ENCODE data around the gene FZD2. TPM values are rescaled to one million over a fixed set of nuclear protein-coding genes. Genes with fewer than 3 reads are reported as not detected.
A peak's percentile ranks its signal among the peaks of the same experiment; 100 is the strongest.
"Not testable (repeated sequence)": the region's sequence is repeated elsewhere in the genome, so short reads cannot be mapped to it uniquely, and the experiment has no call there.

Gene FZD2
- total and polyA plus RNA-seq, 8 donors, result 0.16 to 3.6 (median 0.95) TPM

- Histone ChIP-seq H3K4me3 (no peak overlapping the region), H3K9me3 (no peaks in the 10 kb centered on the region), H3K27me3 (no peaks in the 10 kb centered on the region), H3K36me3 (no peaks in the 10 kb centered on the region), H3K4me1 (no peaks in the 10 kb centered on the region), H3K27ac (peak overlapping the region in 2 of 4 donors; percentile 15 to 33)
- DNase-seq, result no peak
- no peak for FAIRE-seq
- ATAC-seq, result peak in 2 of 4 donors; percentile 36 to 48
- 59 to 71% methylated on average over 12 of the region's 12 CpGs for WGBS, 2 donors
- TF ChIP-seq, protein P1, sequence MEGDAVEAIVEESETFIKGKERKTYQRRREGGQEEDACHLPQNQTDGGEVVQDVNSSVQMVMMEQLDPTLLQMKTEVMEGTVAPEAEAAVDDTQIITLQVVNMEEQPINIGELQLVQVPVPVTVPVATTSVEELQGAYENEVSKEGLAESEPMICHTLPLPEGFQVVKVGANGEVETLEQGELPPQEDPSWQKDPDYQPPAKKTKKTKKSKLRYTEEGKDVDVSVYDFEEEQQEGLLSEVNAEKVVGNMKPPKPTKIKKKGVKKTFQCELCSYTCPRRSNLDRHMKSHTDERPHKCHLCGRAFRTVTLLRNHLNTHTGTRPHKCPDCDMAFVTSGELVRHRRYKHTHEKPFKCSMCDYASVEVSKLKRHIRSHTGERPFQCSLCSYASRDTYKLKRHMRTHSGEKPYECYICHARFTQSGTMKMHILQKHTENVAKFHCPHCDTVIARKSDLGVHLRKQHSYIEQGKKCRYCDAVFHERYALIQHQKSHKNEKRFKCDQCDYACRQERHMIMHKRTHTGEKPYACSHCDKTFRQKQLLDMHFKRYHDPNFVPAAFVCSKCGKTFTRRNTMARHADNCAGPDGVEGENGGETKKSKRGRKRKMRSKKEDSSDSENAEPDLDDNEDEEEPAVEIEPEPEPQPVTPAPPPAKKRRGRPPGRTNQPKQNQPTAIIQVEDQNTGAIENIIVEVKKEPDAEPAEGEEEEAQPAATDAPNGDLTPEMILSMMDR (IDR thresholded peaks at IDR 0.05), result no peak
- intact Hi-C loops (cut with DNase I), result loop anchor here in 1 of 3 donors (5.0 kb wide), 1 partner anchor 91 kb away; no protein-coding TSS in a partner anchor
These were observed 21.0 kb upstream of the FZD2 start for GRCh38 chr17:44536090-44536953.

DNA sequence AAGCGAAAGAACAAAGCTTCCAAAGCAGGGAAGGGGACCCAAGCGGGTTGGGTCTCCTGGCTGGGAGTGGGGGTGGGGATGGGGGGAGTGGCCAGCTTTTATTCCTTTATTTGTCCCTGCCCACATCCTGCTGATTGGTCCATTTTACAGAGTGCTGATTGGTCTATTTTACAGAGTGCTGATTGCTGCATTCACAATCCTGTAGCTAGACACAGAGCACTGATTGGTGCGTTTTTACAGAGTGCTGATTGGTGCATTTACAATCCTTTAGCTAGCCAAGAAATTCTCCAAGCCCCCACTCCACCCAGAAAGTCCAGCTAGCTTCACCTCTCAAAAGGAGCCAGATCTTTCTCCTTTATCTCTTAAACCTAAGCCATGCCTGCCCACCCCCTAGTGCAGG is 19.4 kb upstream of the FZD2 start:
- H3K9me3 ChIP-seq, H3K4me3 ChIP-seq, FAIRE-seq, ATAC-seq, H3K27me3 ChIP-seq, DNase-seq, H3K27ac ChIP-seq, H3K4me1 ChIP-seq, H3K36me3 ChIP-seq: not testable (repeated sequence)
- intact Hi-C loops (cut with DNase I), result loop anchor here in 1 of 3 donors (5.0 kb wide), 1 partner anchor 89 kb away; no protein-coding TSS in a partner anchor
- 87 to 91% methylated on average over 3 of the region's 3 CpGs for WGBS, 2 donors

GRCh38 chr17:44539673-44540072 is 17.6 kb upstream of the FZD2 start:
- TF ChIP-seq, protein P1 (IDR thresholded peaks at IDR 0.05), result no peak
- H3K4me3 ChIP-seq, result no peak overlapping the region
- WGBS, 2 donors, result 32 to 35% methylated on average over 15 of the region's 15 CpGs
- no peaks in the 10 kb centered on the region for H3K36me3 ChIP-seq
- no peaks in the 10 kb centered on the region for H3K4me1 ChIP-seq
- no peaks in the 10 kb centered on the region for H3K27me3 ChIP-seq
- no peaks in the 10 kb centered on the region for H3K9me3 ChIP-seq
- intact Hi-C loops (cut with DNase I), result loop anchor here in 1 of 3 donors (5.0 kb wide), 1 partner anchor 88 kb away; no protein-coding TSS in a partner anchor
- DNase-seq, result no peak
- ATAC-seq, result no peak
- no peak overlapping the region for H3K27ac ChIP-seq
- no peak for FAIRE-seq

- FAIRE-seq, result no peak
- Histone ChIP-seq H3K27me3 (no peaks in the 10 kb centered on the region), H3K9me3 (no peaks in the 10 kb centered on the region), H3K4me3 (no peak overlapping the region), H3K27ac (no peak overlapping the region), H3K36me3 (no peaks in the 10 kb centered on the region), H3K4me1 (no peaks in the 10 kb centered on the region)
- TF ChIP-seq, protein P1 (IDR thresholded peaks at IDR 0.05), result no peak
- DNase-seq, result no peak
- intact Hi-C loops (cut with DNase I), result no loop called here
- WGBS, 2 donors, result 57 to 81% methylated on average over 11 of the region's 11 CpGs
- no peak for ATAC-seq
These were observed 16.8 kb upstream of the FZD2 start for GRCh38 chr17:44540246-44541084.

- no peaks in the 10 kb centered on the region for H3K27me3 ChIP-seq
- DNase-seq (peak in 1 of 6 donors; percentile 37), ATAC-seq (no peak), FAIRE-seq (no peak)
- H3K4me3 ChIP-seq, result no peak overlapping the region
- no peaks in the 10 kb centered on the region for H3K9me3 ChIP-seq
- intact Hi-C loops (cut with DNase I), result no loop called here
- whole genome bisulfite sequencing, 2 donors, result 46 to 57% methylated on average over 8 of the region's 8 CpGs
- TF ChIP-seq, protein P1 (IDR thresholded peaks at IDR 0.05), result no peak
- no peaks in the 10 kb centered on the region for H3K4me1 ChIP-seq
- no peak overlapping the region for H3K27ac ChIP-seq
- no peaks in the 10 kb centered on the region for H3K36me3 ChIP-seq
These were observed 15.3 kb upstream of the FZD2 start for GRCh38 chr17:44541884-44542581.

Data from pancreas (tissue), 10 donors.